Heart left ventricle (tissue), 16 donors: ENCODE measurements around the gene VSX2. TPM values are rescaled to one million over a fixed set of nuclear protein-coding genes. Genes with fewer than 3 reads are reported as not detected.

ENCODE experiments used
- ATAC-seq, 4 donors: fragments of 200-7000 bp; cut with Tn5 transposase; one replicate each; pipeline ENCODE4 v1.9.1; 2020 to 2022; ENCODE audit warnings: moderate library complexity in 4 of 4, mild to moderate bottlenecking in 3 of 4, moderate number of reproducible peaks in 1 of 4
- DNase-seq, 5 donors: peaks; one replicate each; pipeline ENCODE4 v3.0.0-alpha.2; 2020
- H3K27ac ChIP-seq, 12 donors: fragments of 200-600 bp; sonication (generic) in 4 of 12; one replicate each; pipeline versions ENCODE4 v1.5.0 to v1.8.0; 2016 to 2022; ENCODE audit warnings: mild to moderate bottlenecking in 2 of 12
- H3K27me3 ChIP-seq, 9 donors: fragments of 200-600 bp; sonication (generic) in 2 of 9; one replicate each; pipeline versions ENCODE4 v1.5.1 to v1.8.0; 2016 to 2022; ENCODE audit warnings: mild to moderate bottlenecking in 3 of 9
- H3K36me3 ChIP-seq, 9 donors: fragments of 200-600 bp; sonication (generic) in 2 of 9; one replicate each; pipeline versions ENCODE4 v1.5.0 to v1.8.0; 2018 to 2022; ENCODE audit warnings: mild to moderate bottlenecking in 2 of 9
- H3K4me1 ChIP-seq, 12 donors: fragments of 200-600 bp; sonication (generic) in 4 of 12; one replicate each; pipeline versions ENCODE4 v1.5.0 to v1.8.0; 2016 to 2022; ENCODE audit warnings: mild to moderate bottlenecking in 3 of 12
- H3K4me3 ChIP-seq, 12 donors: fragments of 200-600 bp; sonication (generic) in 4 of 12; one replicate each; pipeline versions ENCODE4 v1.5.0 to v1.8.0; 2017 to 2022; ENCODE audit warnings: mild to moderate bottlenecking in 9 of 12, moderate library complexity in 4 of 12
- H3K9me3 ChIP-seq, 12 donors: fragments of 200-600 bp; sonication (generic) in 4 of 12; one replicate each; pipeline versions ENCODE4 v1.5.0 to v1.8.0; 2016 to 2022; ENCODE audit warnings: mild to moderate bottlenecking in 1 of 12
- POLR2A ChIP-seq, 2 donors: fragments of 450-650 bp; IDR thresholded peaks; one replicate each; pipeline ENCODE4 v1.6.1; 2017; ENCODE audit warnings: antibody characterized with exemption in 2 of 2, mild to moderate bottlenecking in 2 of 2, moderate library complexity in 2 of 2
- WGBS, 4 donors: extraction: QIAGEN DNeasy Blood & Tissue Kit in 2 of 4; methylation state at CpG; one replicate each; pipeline versions ENCODE4 v1.1.5 to v1.1.7; 2013 to 2018; 5-methylcytosine and 5-hydroxymethylcytosine counted together
- intact Hi-C, 10 donors: fragments of 100-400 bp; cut with DNase I; formaldehyde crosslinking; loops; one replicate each; pipeline versions ENCODE4 v1.11.1 to v1.14.2; 2022
- polyA plus RNA-seq, 2 donors: library from polyadenylated mRNA; stranded (reverse); fragments of 200-250 nt; gene quantifications; one replicate each; pipeline ENCODE4 v1.2.3, GENCODE V29; 2013
- total RNA-seq, 9 donors: library from RNA; depleted of rRNA in 2 of 9; stranded (reverse); fragments of >200 nt in 2 of 9; fragmentation: NEBNext Ultra II Directional in 3 of 9; extraction: Animal tissue kit (Norgen Biotek cat#: 25700) in 3 of 9; gene quantifications; one replicate each; pipeline versions ENCODE4 v1.1.0 to v1.2.4, GENCODE V29; 2016 to 2023
- TF ChIP-seq, protein P1 (sequence below), 12 donors: fragments of 200-600 bp; sonication (generic) in 4 of 12; IDR thresholded peaks; one replicate each; pipeline versions ENCODE4 v1.5.0 to v1.8.0; 2018 to 2022; ENCODE audit warnings: antibody characterized with exemption in 12 of 12, mild to moderate bottlenecking in 5 of 12
- donor health status: ischemic (EF 13 %, LVEDD 7.1; RV severe dilation, severe dysfunction).
- donor health status: healthy with polysubstance abuse.
- donor health status: DM: no; HTN: yes; CAD: no.
- donor health status: DM: no; HTN: no; CAD: no.
- donor health status: ischemic (EF 25% LVEDD 6.9; RV normal size, moderate dysfunction).
- donor health status: ischemic (EF 25% LVEDD 5.7; RV mildly dilated, moderate dysfunction).
- donor health status: healthy.
- donor health status: DM: yes; HTN: yes; CAD: no.
- donor health status: ischemic (EF 35%, LVEDD 5.7; RV mildly dilated, moderate dysfunction).
- donor health status: nonischemic (EF 11% LVEDD 7.7; RV severe dilation, severe dysfunction).
- donor health status: DM: yes; HTN: yes; CAD: no.
- donor health status: PGD.
- donor health status: ischemic (EF 29% LVEDD 5.4; RV normal size, mild dysfunction).
- donor health status: nonischemic (EF 23%, LVEDD 6.1; RV moderate dilation, normal function).

The VSX2 gene
- total and polyA plus RNA-seq, 11 donors = 0.08 TPM; not detected in 10

DNA sequence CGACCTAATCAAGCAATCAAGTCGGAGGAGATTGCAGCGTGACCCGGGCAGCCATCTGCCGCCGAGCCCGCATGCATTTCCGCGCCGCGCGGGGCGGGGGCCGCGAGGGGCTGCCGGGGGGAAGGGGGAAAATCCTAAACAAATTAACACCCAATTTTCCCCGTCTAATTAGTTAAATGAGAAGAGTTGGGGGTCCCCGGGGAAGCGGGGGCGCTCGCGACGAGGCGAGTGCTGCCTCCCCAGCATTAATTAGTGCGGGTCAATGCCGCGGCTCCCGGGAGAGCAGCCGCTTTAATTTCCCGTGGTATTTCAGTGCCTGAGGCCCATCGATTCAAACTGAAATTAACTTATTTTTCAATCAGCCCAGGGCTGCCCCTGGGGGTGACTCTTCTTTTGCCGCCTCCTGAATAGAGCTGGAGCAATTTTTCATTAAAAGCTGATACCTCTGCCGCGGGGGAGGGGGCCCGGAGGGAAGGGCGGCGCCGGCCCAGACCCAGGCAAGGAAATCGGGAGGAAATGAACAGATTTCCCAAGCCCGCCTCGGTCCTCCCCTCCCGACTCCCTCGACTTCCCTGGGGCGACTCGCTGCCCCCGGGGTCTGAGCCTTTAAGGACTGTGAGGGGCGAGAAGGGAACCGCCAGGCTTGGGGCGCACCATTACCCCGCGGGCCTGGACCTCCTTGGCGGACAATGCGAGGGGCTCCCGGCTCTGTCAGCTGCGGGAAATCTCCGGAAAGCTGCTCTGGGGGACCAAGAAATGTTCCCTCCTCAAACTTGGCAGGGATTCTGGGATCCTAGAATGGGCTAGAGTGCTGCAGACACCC is 18.9 kb downstream of the VSX2 start:
- no peak for TF ChIP-seq POLR2A (IDR thresholded peaks at IDR 0.05)
- TF ChIP-seq, protein P1, sequence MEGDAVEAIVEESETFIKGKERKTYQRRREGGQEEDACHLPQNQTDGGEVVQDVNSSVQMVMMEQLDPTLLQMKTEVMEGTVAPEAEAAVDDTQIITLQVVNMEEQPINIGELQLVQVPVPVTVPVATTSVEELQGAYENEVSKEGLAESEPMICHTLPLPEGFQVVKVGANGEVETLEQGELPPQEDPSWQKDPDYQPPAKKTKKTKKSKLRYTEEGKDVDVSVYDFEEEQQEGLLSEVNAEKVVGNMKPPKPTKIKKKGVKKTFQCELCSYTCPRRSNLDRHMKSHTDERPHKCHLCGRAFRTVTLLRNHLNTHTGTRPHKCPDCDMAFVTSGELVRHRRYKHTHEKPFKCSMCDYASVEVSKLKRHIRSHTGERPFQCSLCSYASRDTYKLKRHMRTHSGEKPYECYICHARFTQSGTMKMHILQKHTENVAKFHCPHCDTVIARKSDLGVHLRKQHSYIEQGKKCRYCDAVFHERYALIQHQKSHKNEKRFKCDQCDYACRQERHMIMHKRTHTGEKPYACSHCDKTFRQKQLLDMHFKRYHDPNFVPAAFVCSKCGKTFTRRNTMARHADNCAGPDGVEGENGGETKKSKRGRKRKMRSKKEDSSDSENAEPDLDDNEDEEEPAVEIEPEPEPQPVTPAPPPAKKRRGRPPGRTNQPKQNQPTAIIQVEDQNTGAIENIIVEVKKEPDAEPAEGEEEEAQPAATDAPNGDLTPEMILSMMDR (IDR thresholded peaks at IDR 0.05) = no peak
- WGBS, 4 donors = 3 to 12% (median 5%) methylated on average over 42 to 56 of the region's 56 CpGs
- intact Hi-C loops = loop anchor here in 3 of 10 donors (2.0 kb wide), 2 partner anchors 147 to 151 kb away; no protein-coding TSS in a partner anchor
- ATAC-seq (peak in 2 of 4 donors; percentile 30 to 37), DNase-seq (no peak)
- Histone ChIP-seq H3K4me3 (peak overlapping the region; percentile 47 to 88 (median 70)), H3K27ac (peak overlapping the region in 4 of 12 donors; percentile 2 to 12 (median 8)), H3K4me1 (peaks cover 0 to 18% (median 12%) of the 10 kb centered on the region in 12 donors), H3K36me3 (no peaks in the 10 kb centered on the region), H3K27me3 (peaks cover 0 to 19% (median 0%) of the 10 kb centered on the region in 9 donors), H3K9me3 (no peaks in the 10 kb centered on the region)

DNA sequence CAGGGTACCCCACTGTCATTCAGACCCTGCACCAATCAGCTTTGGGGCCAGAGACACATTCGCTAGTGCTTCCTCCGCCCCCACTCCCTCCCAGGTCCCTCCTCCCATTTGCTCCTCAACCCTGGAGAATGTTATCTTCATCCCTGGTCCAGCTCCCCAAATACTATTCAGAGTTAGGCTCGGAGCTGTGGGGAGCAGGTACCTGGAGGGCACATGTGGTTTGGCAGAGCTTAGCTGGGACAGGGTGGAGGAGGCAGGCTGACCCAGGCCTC is 19.5 kb downstream of the VSX2 start:
- intact Hi-C loops = no loop called here
- WGBS, 4 donors = 66 to 81% (median 70%) methylated on average over 3 of the region's 3 CpGs
- no peak for DNase-seq
- Histone ChIP-seq H3K4me3 (peak overlapping the region in 6 of 12 donors; percentile 53 to 88 (median 70)), H3K9me3 (no peaks in the 10 kb centered on the region), H3K4me1 (peaks cover 0 to 18% (median 12%) of the 10 kb centered on the region in 12 donors), H3K36me3 (no peaks in the 10 kb centered on the region), H3K27me3 (peaks cover 0 to 19% (median 0%) of the 10 kb centered on the region in 9 donors), H3K27ac (no peak overlapping the region)
- no peak for TF ChIP-seq POLR2A (IDR thresholded peaks at IDR 0.05)
- TF ChIP-seq, protein P1 (IDR thresholded peaks at IDR 0.05) = no peak
- no peak for ATAC-seq

DNA sequence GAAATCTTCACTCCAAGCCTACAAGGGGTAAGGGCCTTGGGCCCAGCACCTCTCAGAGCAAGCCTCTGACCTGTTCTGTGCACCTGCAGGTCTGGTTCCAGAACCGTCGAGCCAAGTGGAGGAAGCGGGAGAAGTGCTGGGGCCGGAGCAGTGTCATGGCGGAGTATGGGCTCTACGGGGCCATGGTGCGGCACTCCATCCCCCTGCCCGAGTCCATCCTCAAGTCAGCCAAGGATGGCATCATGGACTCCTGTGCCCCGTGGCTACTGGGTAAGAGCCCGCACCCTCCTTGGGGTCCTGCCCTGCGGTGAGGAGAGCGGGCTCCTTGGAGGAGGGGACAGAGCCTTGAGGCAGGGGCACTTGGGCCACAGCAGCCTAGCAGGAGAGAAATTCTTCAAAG is 20.3 kb downstream of the VSX2 start:
- Histone ChIP-seq H3K9me3 (no peaks in the 10 kb centered on the region), H3K27me3 (peaks cover 0 to 19% (median 0%) of the 10 kb centered on the region in 9 donors), H3K36me3 (no peaks in the 10 kb centered on the region), H3K4me3 (no peak overlapping the region), H3K27ac (no peak overlapping the region), H3K4me1 (peaks cover 0 to 18% (median 12%) of the 10 kb centered on the region in 12 donors)
- 95 to 98% (median 97%) methylated on average over 12 of the region's 12 CpGs for WGBS, 4 donors
- TF ChIP-seq, protein P1 (IDR thresholded peaks at IDR 0.05) = no peak
- TF ChIP-seq POLR2A (IDR thresholded peaks at IDR 0.05) = no peak
- ATAC-seq (no peak), DNase-seq (no peak)
- intact Hi-C loops = no loop called here

DNA sequence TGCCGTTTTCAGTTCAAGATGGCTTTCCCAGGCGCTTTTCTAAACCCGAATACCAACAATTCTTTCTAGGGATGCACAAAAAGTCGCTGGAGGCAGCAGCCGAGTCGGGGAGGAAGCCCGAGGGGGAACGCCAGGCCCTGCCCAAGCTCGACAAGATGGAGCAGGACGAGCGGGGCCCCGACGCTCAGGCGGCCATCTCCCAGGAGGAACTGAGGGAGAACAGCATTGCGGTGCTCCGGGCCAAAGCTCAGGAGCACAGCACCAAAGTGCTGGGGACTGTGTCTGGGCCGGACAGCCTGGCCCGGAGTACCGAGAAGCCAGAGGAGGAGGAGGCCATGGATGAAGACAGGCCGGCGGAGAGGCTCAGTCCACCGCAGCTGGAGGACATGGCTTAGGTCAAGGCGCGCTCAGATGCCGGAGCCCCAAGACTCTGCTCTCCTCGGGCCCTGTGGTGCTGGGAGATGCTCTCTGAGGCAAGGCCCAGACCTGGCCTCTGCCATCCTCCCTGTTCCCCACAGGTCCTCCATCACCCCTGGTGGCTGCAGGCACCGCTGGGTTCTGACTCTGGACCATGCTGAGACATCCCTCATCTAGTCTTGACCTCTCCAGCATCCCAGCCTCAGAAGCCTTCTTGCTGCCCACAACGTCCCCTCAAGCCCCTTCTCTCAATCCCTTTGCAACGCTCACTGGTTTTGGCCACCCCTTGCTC is 21.4 kb downstream of the VSX2 start:
- intact Hi-C loops = no loop called here
- peaks cover 0 to 19% (median 0%) of the 10 kb centered on the region in 9 donors for H3K27me3 ChIP-seq
- peaks cover 0 to 18% (median 12%) of the 10 kb centered on the region in 12 donors for H3K4me1 ChIP-seq
- DNase-seq (no peak), ATAC-seq (no peak)
- H3K36me3 ChIP-seq = no peaks in the 10 kb centered on the region
- H3K27ac ChIP-seq = no peak overlapping the region
- TF ChIP-seq, protein P1 (IDR thresholded peaks at IDR 0.05) = no peak
- TF ChIP-seq POLR2A (IDR thresholded peaks at IDR 0.05) = no peak
- WGBS, 4 donors = 91 to 95% (median 93%) methylated on average over 29 of the region's 29 CpGs
- no peak overlapping the region for H3K4me3 ChIP-seq
- no peaks in the 10 kb centered on the region for H3K9me3 ChIP-seq
